Astrocyte (in vitro differentiated cells and primary cell): Measurements from ENCODE around the gene UQCRFS1. TPM values are rescaled to one million over a fixed set of nuclear protein-coding genes. Genes with fewer than 3 reads are reported as not detected.
A peak's percentile ranks its signal among the peaks of the same experiment; 100 is the strongest.

Experiments used
- DNase-seq: peaks from one replicate; pipeline ENCODE4 v3.0.0-alpha.2; 2010; ENCODE audit warnings: low read depth
- FAIRE-seq: peaks from 2 replicates; lab custom pipeline; 2011; peaks lifted over from hg19 to GRCh38; lab: Jason Lieb, UNC
- H2AFZ ChIP-seq: 2 replicates; pipeline ENCODE4 v1.6.0; 2012; ENCODE audit warnings: low read depth, low read length, inconsistent platforms
- H3K27ac ChIP-seq: 2 replicates; pipeline ENCODE4 v1.5.1; 2011; ENCODE audit warnings: low read depth, low read length, inconsistent platforms
- H3K27me3 ChIP-seq: 2 replicates; pipeline ENCODE4 v1.6.0; 2011; ENCODE audit warnings: low read length, inconsistent platforms; ENCODE audit not compliant: insufficient read depth
- H3K36me3 ChIP-seq: 2 replicates; pipeline ENCODE4 v1.5.1; 2011; ENCODE audit warnings: low read length, inconsistent platforms; ENCODE audit not compliant: insufficient read depth
- H3K4me1 ChIP-seq: 2 replicates; pipeline ENCODE4 v1.5.1; 2011; ENCODE audit warnings: low read length, inconsistent platforms; ENCODE audit not compliant: insufficient read depth
- H3K4me2 ChIP-seq: 2 replicates; pipeline ENCODE4 v1.6.0; 2012; ENCODE audit warnings: low read length, inconsistent platforms
- H3K4me3 ChIP-seq: 2 replicates; pipeline ENCODE4 v1.5.1; 2011; ENCODE audit warnings: low read depth, mild to moderate bottlenecking, low read length, inconsistent platforms; ENCODE audit not compliant: insufficient read depth
- H3K79me2 ChIP-seq: 2 replicates; pipeline ENCODE4 v1.6.0; 2012; ENCODE audit warnings: mild to moderate bottlenecking, low read length, inconsistent platforms; ENCODE audit not compliant: insufficient read depth
- H3K9ac ChIP-seq: 2 replicates; pipeline ENCODE4 v1.6.0; 2012; ENCODE audit warnings: mild to moderate bottlenecking, low read length, inconsistent platforms
- H3K9me3 ChIP-seq: 2 replicates; pipeline ENCODE4 v1.5.1; 2012; ENCODE audit warnings: low read depth, mild to moderate bottlenecking, low read length, inconsistent platforms; ENCODE audit not compliant: insufficient read depth
- H4K20me1 ChIP-seq: 2 replicates; pipeline ENCODE4 v1.6.0; 2012; ENCODE audit warnings: low read length, inconsistent platforms; ENCODE audit not compliant: insufficient read depth
- H3K27ac Mint-ChIP-seq: one replicate; pipeline ENCODE4 v1.8.0; 2021; ENCODE audit warnings: mild to moderate bottlenecking, mixed read lengths; ENCODE audit not compliant: unreplicated experiment
- H3K27me3 Mint-ChIP-seq: one replicate; pipeline ENCODE4 v1.8.0; 2021; ENCODE audit warnings: low read depth, mixed read lengths; ENCODE audit not compliant: unreplicated experiment
- H3K36me3 Mint-ChIP-seq: one replicate; pipeline ENCODE4 v1.8.0; 2021; ENCODE audit warnings: low read depth, mixed read lengths; ENCODE audit not compliant: unreplicated experiment
- H3K4me1 Mint-ChIP-seq: one replicate; pipeline ENCODE4 v1.8.0; 2021; ENCODE audit warnings: low read depth, mixed read lengths; ENCODE audit not compliant: unreplicated experiment
- H3K4me3 Mint-ChIP-seq: one replicate; pipeline ENCODE4 v1.8.0; 2021; ENCODE audit warnings: mild to moderate bottlenecking, moderate library complexity, mixed read lengths; ENCODE audit not compliant: unreplicated experiment
- H3K9me3 Mint-ChIP-seq: one replicate; pipeline ENCODE4 v1.8.0; 2021; ENCODE audit warnings: mild to moderate bottlenecking, mixed read lengths; ENCODE audit not compliant: unreplicated experiment
- EZH2 ChIP-seq: IDR thresholded peaks from 2 replicates; pipeline ENCODE4 v1.6.1; 2012; ENCODE audit warnings: mild to moderate bottlenecking, low read length, inconsistent platforms; ENCODE audit not compliant: insufficient read depth
- total RNA-seq: library from RNA; stranded (reverse); gene quantifications from 2 replicates; pipeline ENCODE4 v1.2.1, GENCODE V29; 2021
- TF ChIP-seq, protein P1 (sequence below): IDR thresholded peaks from 2 replicates; pipeline ENCODE4 v1.5.1; 2011; ENCODE audit warnings: low read depth, mild to moderate bottlenecking, inconsistent platforms, low read length, moderate library complexity; ENCODE audit not compliant: insufficient read depth

UQCRFS1 gene
- total RNA-seq, 1 donor from 2014 or later: 33.1 TPM

GRCh38 chr19:29260477-29261317 lies 47.7 kb upstream of the UQCRFS1 start:
- Histone ChIP-seq H2AFZ (no peak overlapping the region), H3K27ac (no peak overlapping the region), H4K20me1 (no peaks in the 10 kb centered on the region), H3K9ac (no peak overlapping the region), H3K4me2 (no peak overlapping the region), H3K36me3 (no peaks in the 10 kb centered on the region), H3K79me2 (no peaks in the 10 kb centered on the region), H3K4me3 (no peak overlapping the region), H3K4me1 (no peaks in the 10 kb centered on the region), H3K9me3 (no peaks in the 10 kb centered on the region), H3K27me3 (no peaks in the 10 kb centered on the region)
- DNase-seq (no peak), FAIRE-seq (no peak)
- Mint-ChIP-seq H3K27me3 (peaks cover 14% of the 10 kb centered on the region), H3K36me3 (no peaks in the 10 kb centered on the region), H3K9me3 (no peaks in the 10 kb centered on the region), H3K27ac (no peak overlapping the region), H3K4me3 (no peak overlapping the region), H3K4me1 (no peaks in the 10 kb centered on the region)
- TF ChIP-seq EZH2: no peak
- TF ChIP-seq, protein P1, sequence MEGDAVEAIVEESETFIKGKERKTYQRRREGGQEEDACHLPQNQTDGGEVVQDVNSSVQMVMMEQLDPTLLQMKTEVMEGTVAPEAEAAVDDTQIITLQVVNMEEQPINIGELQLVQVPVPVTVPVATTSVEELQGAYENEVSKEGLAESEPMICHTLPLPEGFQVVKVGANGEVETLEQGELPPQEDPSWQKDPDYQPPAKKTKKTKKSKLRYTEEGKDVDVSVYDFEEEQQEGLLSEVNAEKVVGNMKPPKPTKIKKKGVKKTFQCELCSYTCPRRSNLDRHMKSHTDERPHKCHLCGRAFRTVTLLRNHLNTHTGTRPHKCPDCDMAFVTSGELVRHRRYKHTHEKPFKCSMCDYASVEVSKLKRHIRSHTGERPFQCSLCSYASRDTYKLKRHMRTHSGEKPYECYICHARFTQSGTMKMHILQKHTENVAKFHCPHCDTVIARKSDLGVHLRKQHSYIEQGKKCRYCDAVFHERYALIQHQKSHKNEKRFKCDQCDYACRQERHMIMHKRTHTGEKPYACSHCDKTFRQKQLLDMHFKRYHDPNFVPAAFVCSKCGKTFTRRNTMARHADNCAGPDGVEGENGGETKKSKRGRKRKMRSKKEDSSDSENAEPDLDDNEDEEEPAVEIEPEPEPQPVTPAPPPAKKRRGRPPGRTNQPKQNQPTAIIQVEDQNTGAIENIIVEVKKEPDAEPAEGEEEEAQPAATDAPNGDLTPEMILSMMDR: peak; percentile 21

- Histone ChIP-seq H2AFZ (no peak overlapping the region), H3K9me3 (no peaks in the 10 kb centered on the region), H3K27me3 (no peaks in the 10 kb centered on the region), H3K4me3 (no peak overlapping the region), H3K4me2 (no peak overlapping the region), H3K9ac (no peak overlapping the region), H3K36me3 (no peaks in the 10 kb centered on the region), H4K20me1 (no peaks in the 10 kb centered on the region), H3K4me1 (no peaks in the 10 kb centered on the region), H3K79me2 (no peaks in the 10 kb centered on the region), H3K27ac (no peak overlapping the region)
- Mint-ChIP-seq H3K27me3 (peaks cover 11% of the 10 kb centered on the region), H3K9me3 (no peaks in the 10 kb centered on the region), H3K4me1 (no peaks in the 10 kb centered on the region), H3K4me3 (no peak overlapping the region), H3K27ac (no peak overlapping the region), H3K36me3 (no peaks in the 10 kb centered on the region)
- FAIRE-seq: no peak
- DNase-seq: no peak
- TF ChIP-seq, protein P1: no peak
- TF ChIP-seq EZH2: no peak
These were observed 46.9 kb upstream of the UQCRFS1 start for GRCh38 chr19:29259867-29260281.

DNA sequence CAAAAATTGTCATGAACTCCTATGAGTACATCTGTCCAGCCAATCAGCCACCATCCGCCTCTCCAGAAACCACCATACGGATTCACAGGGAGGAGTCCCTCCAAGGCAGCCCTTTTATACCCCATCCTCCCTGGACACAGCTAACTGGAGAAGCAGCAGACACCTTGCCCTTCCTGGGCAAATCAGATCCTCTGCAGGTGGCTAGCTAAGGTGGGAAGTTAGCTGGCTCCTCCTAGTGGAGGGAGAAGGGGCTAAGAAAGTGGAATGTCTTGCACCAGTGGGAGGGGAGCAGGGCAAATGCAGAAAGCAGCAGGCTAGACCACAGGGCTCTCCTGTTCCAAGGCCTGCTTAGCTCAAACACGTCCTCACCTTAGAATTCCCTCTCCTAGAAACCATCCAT lies 46.2 kb upstream of the UQCRFS1 start:
- Histone ChIP-seq H3K9ac (no peak overlapping the region), H3K36me3 (no peaks in the 10 kb centered on the region), H3K79me2 (no peaks in the 10 kb centered on the region), H3K9me3 (no peaks in the 10 kb centered on the region), H2AFZ (no peak overlapping the region), H3K27ac (no peak overlapping the region), H4K20me1 (no peaks in the 10 kb centered on the region), H3K4me2 (no peak overlapping the region), H3K4me1 (no peaks in the 10 kb centered on the region), H3K4me3 (no peak overlapping the region), H3K27me3 (no peaks in the 10 kb centered on the region)
- Mint-ChIP-seq H3K4me1 (no peaks in the 10 kb centered on the region), H3K4me3 (no peak overlapping the region), H3K36me3 (no peaks in the 10 kb centered on the region), H3K9me3 (no peaks in the 10 kb centered on the region), H3K27ac (no peak overlapping the region), H3K27me3 (peaks cover 13% of the 10 kb centered on the region)
- FAIRE-seq (no peak), DNase-seq (no peak)
- TF ChIP-seq EZH2: no peak
- TF ChIP-seq, protein P1: no peak
